Neutrophil (primary cell): ENCODE results near the gene SPDYA.
"Not testable (repeated sequence)": the region's sequence is repeated elsewhere in the genome, so short reads cannot be mapped to it uniquely, and the experiment has no call there.

Source experiments
- H3K27ac ChIP-seq: fragments of 200-600 bp; sonication (generic); 2 replicates; pipeline ENCODE4 v1.5.1; 2016; ENCODE audit warnings: mild to moderate bottlenecking, moderate library complexity
- H3K27me3 ChIP-seq: fragments of 200-600 bp; sonication (generic); 2 replicates; pipeline ENCODE4 v1.6.0; 2016; ENCODE audit warnings: mild to moderate bottlenecking
- H3K36me3 ChIP-seq: fragments of 200-600 bp; sonication (generic); 2 replicates; pipeline ENCODE4 v1.5.1; 2017
- H3K4me1 ChIP-seq, 2 experiments: fragments of 200-600 bp in 1 of 2; sonication (generic) in 1 of 2; 1 replicate in 1 of 2; 2 replicates in 1 of 2; pipeline versions ENCODE4 v1.5.1 to v1.6.1; 2013 to 2016; ENCODE audit warnings: low read depth in 1 of 2, low read length in 1 of 2, mild to moderate bottlenecking in 1 of 2, moderate library complexity in 1 of 2; ENCODE audit not compliant: control insufficient read depth in 1 of 2, insufficient read depth in 1 of 2
- H3K4me3 ChIP-seq, 2 experiments: fragments of 200-600 bp in 1 of 2; sonication (generic) in 1 of 2; 1 replicate in 1 of 2; 2 replicates in 1 of 2; pipeline ENCODE4 v1.5.1; 2013 to 2016; ENCODE audit warnings: low read depth in 1 of 2, low read length in 1 of 2, mild to moderate bottlenecking in 1 of 2, moderate library complexity in 1 of 2
- H3K9me3 ChIP-seq: fragments of 200-600 bp; sonication (generic); 2 replicates; pipeline ENCODE4 v1.5.1; 2016
- CTCF ChIP-seq: fragments of 200-600 bp; sonication (generic); IDR thresholded peaks from 2 replicates; pipeline ENCODE4 v1.5.1; 2016; ENCODE audit warnings: antibody characterized with exemption

The SPDYA gene

DNA sequence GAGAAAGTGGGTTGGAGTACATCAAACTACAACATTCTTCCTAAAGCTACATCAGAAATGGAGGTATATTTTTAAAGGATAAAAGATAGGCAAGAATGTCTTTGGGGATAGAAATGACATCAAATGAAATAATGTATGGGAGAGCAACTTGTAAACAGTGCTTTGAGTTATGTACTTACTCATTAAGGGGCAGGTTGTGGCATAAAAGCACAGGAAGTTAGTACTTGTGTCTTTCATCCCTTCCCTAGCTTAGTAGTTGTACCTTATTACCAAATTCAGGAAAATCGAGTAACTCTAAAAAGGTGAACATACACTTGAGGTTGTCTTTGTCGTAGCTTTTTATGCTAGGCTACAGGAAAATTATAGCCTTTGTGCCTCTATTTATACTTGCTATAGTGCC, 30.1 kb upstream of the SPDYA start:
- TF ChIP-seq CTCF: no peak
- H3K9me3 ChIP-seq: no peaks in the 10 kb centered on the region
- no peaks in the 10 kb centered on the region for H3K27me3 ChIP-seq
- peaks cover 89% of the 10 kb centered on the region for H3K36me3 ChIP-seq
- H3K27ac ChIP-seq: no peak overlapping the region
- no peak overlapping the region for H3K4me3 ChIP-seq
- H3K4me1 ChIP-seq: peaks cover 4 to 5% of the 10 kb centered on the region in 2 experiments

DNA sequence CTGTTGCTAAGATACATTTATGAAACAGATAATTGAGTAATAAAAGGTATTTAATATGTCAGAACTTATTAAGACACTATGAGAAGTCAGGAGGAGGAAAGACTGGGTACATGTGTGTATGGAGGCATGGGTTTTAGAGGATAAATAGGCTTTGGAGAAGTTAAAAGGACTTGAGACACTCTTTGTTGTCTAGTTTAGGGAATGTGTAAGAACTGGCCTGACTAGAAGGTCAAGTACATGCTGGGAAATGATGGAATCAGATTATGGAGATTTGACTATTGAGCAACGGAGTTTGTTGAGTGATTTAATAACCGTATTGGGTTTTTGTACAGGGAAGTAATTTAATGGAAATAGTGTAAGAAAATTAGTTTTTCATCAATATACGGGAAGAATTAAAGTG, 28.2 kb upstream of the SPDYA start:
- no peak for TF ChIP-seq CTCF
- no peaks in the 10 kb centered on the region for H3K27me3 ChIP-seq
- H3K4me1 ChIP-seq: no peaks in the 10 kb centered on the region
- H3K27ac ChIP-seq: no peak overlapping the region
- no peaks in the 10 kb centered on the region for H3K9me3 ChIP-seq
- no peak overlapping the region for H3K4me3 ChIP-seq
- H3K36me3 ChIP-seq: peaks cover 97% of the 10 kb centered on the region

GRCh38 chr2:28784570-28784969, 26.1 kb upstream of the SPDYA start:
- peaks cover 97% of the 10 kb centered on the region for H3K36me3 ChIP-seq
- H3K4me1 ChIP-seq, H3K27ac ChIP-seq, H3K9me3 ChIP-seq, H3K4me3 ChIP-seq, H3K27me3 ChIP-seq: not testable (repeated sequence)

DNA sequence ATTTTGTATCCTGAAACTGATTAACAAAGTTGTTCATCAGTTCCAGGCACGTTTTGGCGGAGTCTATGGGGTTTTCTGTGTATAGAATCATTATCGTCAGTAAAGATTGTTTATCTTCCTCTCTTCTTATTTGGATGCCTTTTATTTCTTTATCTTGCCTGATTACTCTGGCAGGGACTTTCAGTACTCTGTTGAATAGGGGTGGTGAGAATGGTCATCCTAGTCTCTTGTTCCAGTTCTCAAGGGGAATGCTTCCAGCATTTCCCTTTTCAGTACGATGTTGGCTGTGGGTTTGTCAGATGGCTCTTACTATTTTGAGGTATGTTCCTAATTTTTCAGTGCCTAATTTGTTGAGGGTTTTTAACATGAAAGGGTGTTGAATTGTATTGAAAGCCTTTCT, 14.0 kb upstream of the SPDYA start:
- Histone ChIP-seq H3K4me1 (no peaks in the 10 kb centered on the region), H3K9me3 (no peaks in the 10 kb centered on the region), H3K36me3 (peaks cover 78% of the 10 kb centered on the region), H3K27me3 (no peaks in the 10 kb centered on the region), H3K4me3 (no peak overlapping the region), H3K27ac (no peak overlapping the region)
- no peak for TF ChIP-seq CTCF

DNA sequence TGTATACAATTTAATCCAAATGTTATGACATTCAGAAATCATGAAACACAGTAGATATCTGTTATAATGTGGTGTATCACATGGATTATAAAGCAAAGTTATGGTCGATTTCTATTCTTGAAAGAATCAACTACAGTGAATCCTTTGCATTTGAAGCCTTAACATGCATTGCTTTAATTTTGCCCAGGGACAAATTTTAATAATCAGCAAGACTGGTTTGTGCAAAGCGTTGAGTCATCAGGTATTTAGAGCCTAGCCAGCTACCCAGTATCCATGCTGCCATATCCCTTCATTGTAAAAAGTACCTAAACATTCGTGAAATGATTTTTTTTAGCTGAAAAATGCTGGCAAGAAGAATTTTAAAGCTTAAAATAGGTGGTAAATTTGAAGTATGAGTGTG, 8.9 kb upstream of the SPDYA start:
- Histone ChIP-seq H3K4me3 (no peak overlapping the region), H3K27ac (no peak overlapping the region), H3K27me3 (no peaks in the 10 kb centered on the region), H3K4me1 (no peaks in the 10 kb centered on the region), H3K9me3 (no peaks in the 10 kb centered on the region), H3K36me3 (peaks cover 66% of the 10 kb centered on the region)
- TF ChIP-seq CTCF: no peak

DNA sequence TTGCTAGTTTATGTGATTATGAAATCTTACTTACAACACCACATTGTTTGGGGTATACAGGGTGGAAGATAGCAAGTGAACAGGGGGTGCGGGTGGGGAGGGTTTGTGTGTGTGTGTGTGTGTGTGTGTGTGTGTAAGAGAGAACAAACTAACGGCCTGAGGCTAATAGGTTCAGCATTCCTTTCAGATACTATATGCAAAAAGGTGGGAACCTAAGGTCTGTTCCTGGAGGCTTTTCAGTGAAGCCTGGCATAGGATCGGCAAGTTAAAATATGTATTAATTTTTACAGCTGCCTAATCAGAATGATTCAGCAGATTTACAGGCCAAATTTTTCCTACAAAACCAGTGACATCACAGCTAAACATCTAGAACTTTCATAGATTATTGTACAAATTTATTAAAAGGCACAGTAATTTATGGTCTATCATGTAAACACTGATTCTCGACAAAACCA, 7.6 kb upstream of the SPDYA start:
- Histone ChIP-seq H3K36me3 (peaks cover 63% of the 10 kb centered on the region), H3K4me1 (no peaks in the 10 kb centered on the region), H3K27ac (no peak overlapping the region), H3K27me3 (no peaks in the 10 kb centered on the region), H3K4me3 (no peak overlapping the region), H3K9me3 (no peaks in the 10 kb centered on the region)
- no peak for TF ChIP-seq CTCF
